ENCODE results near the gene EED.
"Not testable (repeated sequence)": the region's sequence is repeated elsewhere in the genome, so short reads cannot be mapped to it uniquely, and the experiment has no call there.

Gene EED

DNA sequence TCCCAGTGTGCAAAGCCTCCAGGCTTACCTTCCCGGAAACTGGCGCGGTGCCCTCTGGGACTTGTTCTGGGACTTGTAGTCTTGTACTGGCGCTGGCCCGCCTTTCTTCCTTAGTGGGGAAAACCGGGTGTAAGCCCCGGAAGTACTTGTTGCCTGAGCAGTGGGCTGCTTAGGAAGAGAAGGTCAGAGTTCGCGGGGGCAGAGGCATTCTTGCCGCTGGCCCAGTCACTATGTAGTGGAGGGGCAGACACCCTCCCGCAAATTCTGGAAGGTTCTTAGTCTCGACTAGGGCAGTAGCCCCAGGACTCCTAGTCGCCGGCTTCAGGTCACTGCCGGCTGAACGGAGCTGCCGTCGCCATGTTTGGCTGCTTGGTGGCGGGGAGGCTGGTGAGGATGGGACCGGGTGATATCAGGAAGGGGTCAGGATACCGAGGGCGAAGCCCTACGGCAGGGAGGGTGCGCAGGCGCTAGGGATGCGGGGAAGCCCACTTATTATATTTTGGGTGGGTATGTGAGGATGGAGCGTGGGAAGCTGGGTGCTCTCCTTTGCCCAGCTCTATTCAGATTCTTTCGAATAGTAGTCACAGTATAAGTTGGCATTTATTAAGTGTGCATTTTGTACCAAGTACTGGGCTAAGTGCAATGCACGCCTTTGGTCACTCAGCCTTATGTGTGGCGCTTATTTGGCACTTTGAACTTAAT, 57.7 kb downstream of the EED start, which contains the start of gene HIKESHI:
Gene HIKESHI, plus strand, starts transcription at position 149 of the 702 bp plus-strand sequence. Its CDS starts 209 bp downstream, at position 358.
- peak within 1 kb of the TSS; percentile 99 for H3K4me3 ChIP-seq (ENCODE audit: low read depth, low read length, poor library complexity, severe bottlenecking)
- no peaks in the 10 kb centered on the region for H3F3A ChIP-seq (ENCODE audit: insufficient read depth, low read length)
- peak within 1 kb of the TSS; percentile 67 for H3K27ac ChIP-seq (ENCODE audit: low read depth, low read length, poor library complexity, severe bottlenecking)
- peaks cover 23% of the 10 kb centered on the region for H3K4me1 ChIP-seq (ENCODE audit: insufficient read depth, low read length, severe bottlenecking)
- peak within 1 kb of the TSS; percentile 95 for H3K9ac ChIP-seq (ENCODE audit: low read length)
- H3K79me2 ChIP-seq (ENCODE audit: insufficient read depth, low read length), result peaks cover 20% of the 10 kb centered on the region
- no peaks in the 10 kb centered on the region for H3K27me3 ChIP-seq (ENCODE audit: insufficient read depth, low read length)
- no peaks in the 10 kb centered on the region for H3K9me2 ChIP-seq (ENCODE audit: low read depth, low read length)
- peaks cover 10% of the 10 kb centered on the region for H3K36me3 ChIP-seq (ENCODE audit: insufficient read depth, low read length)
- H4K20me1 ChIP-seq (ENCODE audit: insufficient read depth, low read length), result no peaks in the 10 kb centered on the region
- peak within 1 kb of the TSS; percentile 90 for H3K4me2 ChIP-seq (ENCODE audit: low read length)
- TF ChIP-seq CTCF (IDR thresholded peaks at IDR 0.05; ENCODE audit: low read length), result no peak
- no peak for TF ChIP-seq EZH2 (IDR thresholded peaks at IDR 0.05; ENCODE audit: borderline replicate concordance, low read length)
- H2AFZ ChIP-seq (ENCODE audit: low read length), result peak within 1 kb of the TSS; percentile 94
- H3K9me3 ChIP-seq (ENCODE audit: low read length), result no peaks in the 10 kb centered on the region

- Histone ChIP-seq H3K9me3 (ENCODE audit: low read length) (no peaks in the 10 kb centered on the region), H3K4me3 (ENCODE audit: low read depth, low read length, poor library complexity, severe bottlenecking) (peak overlapping the region; percentile 99), H3K9ac (ENCODE audit: low read length) (peak overlapping the region; percentile 95), H2AFZ (ENCODE audit: low read length) (no peak overlapping the region), H3K27me3 (ENCODE audit: insufficient read depth, low read length) (no peaks in the 10 kb centered on the region), H3K9me2 (ENCODE audit: low read depth, low read length) (no peaks in the 10 kb centered on the region), H3K79me2 (ENCODE audit: insufficient read depth, low read length) (peaks cover 20% of the 10 kb centered on the region), H3K4me1 (ENCODE audit: insufficient read depth, low read length, severe bottlenecking) (peaks cover 23% of the 10 kb centered on the region), H3K27ac (ENCODE audit: low read depth, low read length, poor library complexity, severe bottlenecking) (no peak overlapping the region), H3K36me3 (ENCODE audit: insufficient read depth, low read length) (peaks cover 10% of the 10 kb centered on the region), H3F3A (ENCODE audit: insufficient read depth, low read length) (no peaks in the 10 kb centered on the region), H4K20me1 (ENCODE audit: insufficient read depth, low read length) (no peaks in the 10 kb centered on the region), H3K4me2 (ENCODE audit: low read length) (peak overlapping the region; percentile 90)
- TF ChIP-seq CTCF (IDR thresholded peaks at IDR 0.05; ENCODE audit: low read length) (no peak), EZH2 (IDR thresholded peaks at IDR 0.05; ENCODE audit: borderline replicate concordance, low read length) (no peak)
Observed at GRCh38 chr11:86303257-86303656, 58.7 kb downstream of the EED start.

DNA sequence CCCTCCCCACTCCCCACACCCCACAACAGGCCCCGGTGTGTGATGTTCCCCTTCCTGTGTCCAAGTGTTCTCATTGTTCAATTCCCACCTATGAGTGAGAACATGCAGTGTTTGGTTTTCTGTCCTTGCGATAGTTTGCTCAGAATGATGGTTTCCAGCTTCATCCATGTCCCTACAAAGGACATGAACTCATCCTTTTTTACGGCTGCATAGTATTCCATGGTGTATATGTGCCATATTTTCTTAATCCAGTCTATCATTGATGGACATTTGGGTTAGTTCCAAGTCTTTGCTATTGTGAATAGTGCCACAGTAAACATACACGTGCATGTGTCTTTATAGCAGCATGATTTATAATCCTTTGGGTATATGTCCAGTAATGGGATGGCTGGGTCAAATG, 64.2 kb downstream of the EED start:
- H3F3A ChIP-seq (ENCODE audit: insufficient read depth, low read length); H3K4me2 ChIP-seq (ENCODE audit: low read length); H3K27me3 ChIP-seq (ENCODE audit: insufficient read depth, low read length): not testable (repeated sequence)

DNA sequence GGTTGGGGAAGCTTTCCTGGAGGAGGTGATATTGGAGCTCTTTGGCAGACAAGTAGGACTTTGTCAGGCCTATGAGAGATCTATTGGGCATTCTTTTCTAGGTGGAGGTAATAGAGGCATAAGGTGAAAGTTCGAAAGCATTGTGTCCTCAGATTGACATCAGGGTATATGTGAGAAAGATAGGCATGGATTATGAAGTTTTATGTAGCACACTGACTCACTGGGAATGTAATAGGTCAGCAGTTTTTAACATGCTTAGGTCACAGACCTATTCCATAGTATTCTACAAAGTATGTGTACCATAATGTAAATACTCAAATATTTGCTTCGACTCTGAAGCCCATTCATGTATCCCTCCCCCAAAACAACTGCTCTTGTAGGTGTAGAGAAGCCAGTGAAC, 69.2 kb downstream of the EED start:
- Histone ChIP-seq H3F3A (ENCODE audit: insufficient read depth, low read length) (no peaks in the 10 kb centered on the region), H4K20me1 (ENCODE audit: insufficient read depth, low read length) (no peaks in the 10 kb centered on the region), H3K4me3 (ENCODE audit: low read depth, low read length, poor library complexity, severe bottlenecking) (no peak overlapping the region), H3K36me3 (ENCODE audit: insufficient read depth, low read length) (peaks cover 27% of the 10 kb centered on the region), H3K27ac (ENCODE audit: low read depth, low read length, poor library complexity, severe bottlenecking) (no peak overlapping the region), H3K9ac (ENCODE audit: low read length) (no peak overlapping the region), H3K79me2 (ENCODE audit: insufficient read depth, low read length) (no peaks in the 10 kb centered on the region), H3K9me3 (ENCODE audit: low read length) (no peaks in the 10 kb centered on the region), H3K27me3 (ENCODE audit: insufficient read depth, low read length) (no peaks in the 10 kb centered on the region), H2AFZ (ENCODE audit: low read length) (no peak overlapping the region), H3K9me2 (ENCODE audit: low read depth, low read length) (no peaks in the 10 kb centered on the region), H3K4me2 (ENCODE audit: low read length) (no peak overlapping the region), H3K4me1 (ENCODE audit: insufficient read depth, low read length, severe bottlenecking) (no peaks in the 10 kb centered on the region)
- TF ChIP-seq CTCF (IDR thresholded peaks at IDR 0.05; ENCODE audit: low read length), result no peak
- TF ChIP-seq EZH2 (IDR thresholded peaks at IDR 0.05; ENCODE audit: borderline replicate concordance, low read length), result no peak

More for the DNA sequence above, 64.2 kb downstream of the EED start:
- not testable (repeated sequence) for H2AFZ ChIP-seq (ENCODE audit: low read length); H3K4me3 ChIP-seq (ENCODE audit: low read depth, low read length, poor library complexity, severe bottlenecking); H3K9me3 ChIP-seq (ENCODE audit: low read length); H3K79me2 ChIP-seq (ENCODE audit: insufficient read depth, low read length); H4K20me1 ChIP-seq (ENCODE audit: insufficient read depth, low read length); H3K4me1 ChIP-seq (ENCODE audit: insufficient read depth, low read length, severe bottlenecking); H3K9ac ChIP-seq (ENCODE audit: low read length); H3K27ac ChIP-seq (ENCODE audit: low read depth, low read length, poor library complexity, severe bottlenecking); H3K9me2 ChIP-seq (ENCODE audit: low read depth, low read length)
- peaks cover 13% of the 10 kb centered on the region for H3K36me3 ChIP-seq (ENCODE audit: insufficient read depth, low read length)

Data from OCI-LY1 (cell line).